Measurements from ENCODE around the gene KANK2. TPM values are rescaled to one million over a fixed set of nuclear protein-coding genes. Genes with fewer than 3 reads are reported as not detected.
"Not testable (repeated sequence)": the region's sequence is repeated elsewhere in the genome, so short reads cannot be mapped to it uniquely, and the experiment has no call there.

KANK2 gene
- total RNA-seq, 1 donor, result 398 TPM

- peak overlapping the region; percentile 13 for H3K4me3 ChIP-seq (ENCODE audit: low read depth, low read length)
- no peak for TF ChIP-seq CTCF (IDR thresholded peaks at IDR 0.05; ENCODE audit: insufficient read depth, low read length)
Observed at GRCh38 chr19:11142528-11143171, 54.7 kb downstream of the KANK2 start.

GRCh38 chr19:11141937-11142527 lies 55.3 kb downstream of the KANK2 start:
- no peak for DNase-seq (ENCODE audit: low read depth)
- TF ChIP-seq CTCF (IDR thresholded peaks at IDR 0.05; ENCODE audit: insufficient read depth, low read length), result no peak
- no peak overlapping the region for H3K4me3 ChIP-seq (ENCODE audit: low read depth, low read length)

More at GRCh38 chr19:11142528-11143171, 54.7 kb downstream of the KANK2 start:
- peak; percentile 96 for DNase-seq (ENCODE audit: low read depth)

GRCh38 chr19:11140896-11141295 lies 56.4 kb downstream of the KANK2 start:
- no peak for DNase-seq (ENCODE audit: low read depth)
- no peak for TF ChIP-seq CTCF (IDR thresholded peaks at IDR 0.05; ENCODE audit: insufficient read depth, low read length)
- H3K4me3 ChIP-seq (ENCODE audit: low read depth, low read length), result no peak overlapping the region

- not testable (repeated sequence) for H3K4me3 ChIP-seq (ENCODE audit: low read depth, low read length); DNase-seq (ENCODE audit: low read depth)
Observed at GRCh38 chr19:11140023-11140538, 57.3 kb downstream of the KANK2 start.

GRCh38 chr19:11138601-11139300 lies 58.6 kb downstream of the KANK2 start:
- TF ChIP-seq CTCF (IDR thresholded peaks at IDR 0.05; ENCODE audit: insufficient read depth, low read length), result no peak
- peak overlapping the region; percentile 35 for H3K4me3 ChIP-seq (ENCODE audit: low read depth, low read length)

GRCh38 chr19:11137542-11138384 lies 59.6 kb downstream of the KANK2 start:
- peak overlapping the region; percentile 22 for H3K4me3 ChIP-seq (ENCODE audit: low read depth, low read length)
- DNase-seq (ENCODE audit: low read depth), result peak; percentile 95
- TF ChIP-seq CTCF (IDR thresholded peaks at IDR 0.05; ENCODE audit: insufficient read depth, low read length), result peak; percentile 88

More at GRCh38 chr19:11138601-11139300, 58.6 kb downstream of the KANK2 start:
- peak; percentile 77 for DNase-seq (ENCODE audit: low read depth)
